Transverse colon (tissue), 4 donors: ENCODE results near the gene KCNH2.

Experiments used
- POLR2AphosphoS5 ChIP-seq, 3 donors: sonication (generic); formaldehyde crosslinking; IDR thresholded peaks; one replicate each; pipeline ENCODE4 v1.6.1; 2016; ENCODE audit warnings: antibody characterized with exemption in 3 of 3
- TF ChIP-seq, protein P1 (sequence below), 5 experiments: fragments of 200-600 bp in 3 of 5; fragments of 450-650 bp in 2 of 5; sonication (generic) in 3 of 5; IDR thresholded peaks; 1 replicate in 2 of 5; 2 replicates in 3 of 5; pipeline ENCODE4 v1.5.1; 2016 to 2017; ENCODE audit warnings: antibody characterized with exemption in 5 of 5, inconsistent platforms in 3 of 5, mild to moderate bottlenecking in 2 of 5, moderate library complexity in 1 of 5

DNA sequence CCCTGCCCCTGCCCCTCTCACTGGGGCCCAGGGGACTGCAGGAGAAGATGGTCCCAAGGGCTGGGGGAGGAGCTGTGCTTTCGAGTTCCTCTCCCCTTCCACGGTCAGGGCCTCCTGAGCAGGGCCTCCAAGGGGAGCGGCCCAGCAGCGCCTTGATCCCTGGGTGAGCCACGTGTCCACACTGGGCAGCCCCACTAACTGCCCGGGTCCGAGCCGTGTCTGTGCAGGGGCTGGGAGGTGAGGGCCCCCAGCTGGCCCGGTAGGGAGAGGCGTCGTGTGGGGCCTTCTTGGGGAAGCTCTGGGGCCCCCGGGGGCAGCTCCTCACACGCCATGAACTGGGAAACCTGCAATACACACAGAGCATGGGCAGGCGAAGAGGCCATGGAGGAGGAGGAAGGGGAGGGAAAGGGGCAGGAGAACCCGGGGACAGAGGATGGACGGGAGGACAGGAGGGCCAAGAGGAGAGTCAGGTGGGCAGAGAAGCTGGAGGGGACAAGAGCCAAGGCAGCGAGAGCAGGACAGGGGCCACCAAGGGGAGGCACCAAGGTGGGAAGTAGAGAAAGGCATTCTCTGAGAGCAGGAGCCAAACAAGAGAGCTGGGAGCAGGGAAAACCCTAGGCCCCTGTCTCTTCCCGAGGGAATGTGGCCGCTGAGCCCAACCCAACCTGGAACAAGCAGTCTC is 32.8 kb downstream of the KCNH2 start:
- TF ChIP-seq, protein P1, sequence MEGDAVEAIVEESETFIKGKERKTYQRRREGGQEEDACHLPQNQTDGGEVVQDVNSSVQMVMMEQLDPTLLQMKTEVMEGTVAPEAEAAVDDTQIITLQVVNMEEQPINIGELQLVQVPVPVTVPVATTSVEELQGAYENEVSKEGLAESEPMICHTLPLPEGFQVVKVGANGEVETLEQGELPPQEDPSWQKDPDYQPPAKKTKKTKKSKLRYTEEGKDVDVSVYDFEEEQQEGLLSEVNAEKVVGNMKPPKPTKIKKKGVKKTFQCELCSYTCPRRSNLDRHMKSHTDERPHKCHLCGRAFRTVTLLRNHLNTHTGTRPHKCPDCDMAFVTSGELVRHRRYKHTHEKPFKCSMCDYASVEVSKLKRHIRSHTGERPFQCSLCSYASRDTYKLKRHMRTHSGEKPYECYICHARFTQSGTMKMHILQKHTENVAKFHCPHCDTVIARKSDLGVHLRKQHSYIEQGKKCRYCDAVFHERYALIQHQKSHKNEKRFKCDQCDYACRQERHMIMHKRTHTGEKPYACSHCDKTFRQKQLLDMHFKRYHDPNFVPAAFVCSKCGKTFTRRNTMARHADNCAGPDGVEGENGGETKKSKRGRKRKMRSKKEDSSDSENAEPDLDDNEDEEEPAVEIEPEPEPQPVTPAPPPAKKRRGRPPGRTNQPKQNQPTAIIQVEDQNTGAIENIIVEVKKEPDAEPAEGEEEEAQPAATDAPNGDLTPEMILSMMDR (IDR thresholded peaks at IDR 0.05): no peak
- no peak for TF ChIP-seq POLR2AphosphoS5 (IDR thresholded peaks at IDR 0.05)
